Activated gamma-delta T cell treated with anti-CD3 and anti-CD28 coated beads, Interleukin-2, amount 50 U/mL, for 16 hours (primary cell): ENCODE results near the gene CEACAM6.
A peak's percentile ranks its signal among the peaks of the same experiment; 100 is the strongest.
"Not testable (repeated sequence)": the region's sequence is repeated elsewhere in the genome, so short reads cannot be mapped to it uniquely, and the experiment has no call there.

ENCODE experiments used
- DNase-seq: peaks from one replicate; pipeline ENCODE4 v3.0.0-alpha.2; 2020; ENCODE audit warnings: low read depth

Gene CEACAM6

GRCh38 chr19:41755328-41755913, at the start of gene CEACAM6:
TSS of gene CEACAM6 (plus strand) at chr19:41755530. CDS start at chr19:41755639, 109 bp downstream.
- no peak for DNase-seq

- DNase-seq = peak; percentile 43
Measured at GRCh38 chr19:41706741-41707501, 48.4 kb upstream of the CEACAM6 start.

- DNase-seq = no peak
Measured at GRCh38 chr19:41707502-41707812, 47.9 kb upstream of the CEACAM6 start.

GRCh38 chr19:41707871-41708371, 47.4 kb upstream of the CEACAM6 start:
- DNase-seq = no peak

GRCh38 chr19:41708481-41708880, 46.8 kb upstream of the CEACAM6 start, which contains the start of gene CEACAM5:
TSS of gene CEACAM5 (plus strand) at chr19:41708626. CDS start at chr19:41708732, 106 bp downstream.
- no peak for DNase-seq

GRCh38 chr19:41709516-41709915, 45.8 kb upstream of the CEACAM6 start:
- not testable (repeated sequence) for DNase-seq

GRCh38 chr19:41709951-41710645, 45.2 kb upstream of the CEACAM6 start:
- no peak for DNase-seq

- DNase-seq = no peak
Measured at GRCh38 chr19:41711376-41712261, 43.7 kb upstream of the CEACAM6 start.

GRCh38 chr19:41714598-41714997, 40.7 kb upstream of the CEACAM6 start:
- no peak for DNase-seq

GRCh38 chr19:41718761-41719160, 36.6 kb upstream of the CEACAM6 start:
- DNase-seq = no peak

GRCh38 chr19:41720103-41720502, 35.2 kb upstream of the CEACAM6 start:
- no peak for DNase-seq

- no peak for DNase-seq
Measured at GRCh38 chr19:41726493-41726892, 28.8 kb upstream of the CEACAM6 start.

GRCh38 chr19:41734156-41734555, 21.2 kb upstream of the CEACAM6 start:
- no peak for DNase-seq

- no peak for DNase-seq
Measured at GRCh38 chr19:41734585-41734984, 20.7 kb upstream of the CEACAM6 start.

- DNase-seq = no peak
Measured at GRCh38 chr19:41735071-41735600, 20.2 kb upstream of the CEACAM6 start.

- no peak for DNase-seq
Measured at GRCh38 chr19:41739361-41739760, 16.0 kb upstream of the CEACAM6 start.

- DNase-seq = no peak
Measured at GRCh38 chr19:41740415-41741243, 14.7 kb upstream of the CEACAM6 start.

GRCh38 chr19:41741244-41741554, 14.1 kb upstream of the CEACAM6 start:
- no peak for DNase-seq

- no peak for DNase-seq
Measured at GRCh38 chr19:41744850-41745249, 10.5 kb upstream of the CEACAM6 start.

GRCh38 chr19:41745756-41746155, 9.6 kb upstream of the CEACAM6 start:
- DNase-seq = no peak
